GM12801 (cell line): ENCODE measurements around the gene TSPAN18.

Experiments used
- TF ChIP-seq, protein P1 (sequence below): IDR thresholded peaks from one replicate; pipeline ENCODE4 v1.5.1; 2011; ENCODE audit warnings: control low read depth; ENCODE audit not compliant: insufficient read length; ENCODE audit errors: extremely low read depth

TSPAN18 gene

DNA sequence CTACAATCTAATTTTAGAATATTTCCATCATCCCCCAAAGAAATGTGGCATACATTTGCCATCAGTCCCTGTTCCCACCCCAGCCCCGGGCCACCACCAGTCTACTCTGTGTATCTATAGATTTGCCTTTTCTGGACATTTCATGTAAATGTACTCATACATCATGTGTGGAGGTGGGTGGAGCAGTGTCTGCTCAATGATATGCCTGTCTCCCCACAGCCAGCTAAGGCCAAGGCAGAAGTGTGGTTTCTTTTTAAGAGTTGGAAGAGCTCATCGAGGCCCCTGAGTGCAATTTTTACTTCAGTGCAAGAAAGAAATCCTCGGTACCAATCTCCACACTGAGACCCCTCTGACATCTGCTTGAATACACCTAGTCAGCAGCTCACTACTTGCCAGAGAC is 143.4 kb downstream of the TSPAN18 start:
- TF ChIP-seq, protein P1, sequence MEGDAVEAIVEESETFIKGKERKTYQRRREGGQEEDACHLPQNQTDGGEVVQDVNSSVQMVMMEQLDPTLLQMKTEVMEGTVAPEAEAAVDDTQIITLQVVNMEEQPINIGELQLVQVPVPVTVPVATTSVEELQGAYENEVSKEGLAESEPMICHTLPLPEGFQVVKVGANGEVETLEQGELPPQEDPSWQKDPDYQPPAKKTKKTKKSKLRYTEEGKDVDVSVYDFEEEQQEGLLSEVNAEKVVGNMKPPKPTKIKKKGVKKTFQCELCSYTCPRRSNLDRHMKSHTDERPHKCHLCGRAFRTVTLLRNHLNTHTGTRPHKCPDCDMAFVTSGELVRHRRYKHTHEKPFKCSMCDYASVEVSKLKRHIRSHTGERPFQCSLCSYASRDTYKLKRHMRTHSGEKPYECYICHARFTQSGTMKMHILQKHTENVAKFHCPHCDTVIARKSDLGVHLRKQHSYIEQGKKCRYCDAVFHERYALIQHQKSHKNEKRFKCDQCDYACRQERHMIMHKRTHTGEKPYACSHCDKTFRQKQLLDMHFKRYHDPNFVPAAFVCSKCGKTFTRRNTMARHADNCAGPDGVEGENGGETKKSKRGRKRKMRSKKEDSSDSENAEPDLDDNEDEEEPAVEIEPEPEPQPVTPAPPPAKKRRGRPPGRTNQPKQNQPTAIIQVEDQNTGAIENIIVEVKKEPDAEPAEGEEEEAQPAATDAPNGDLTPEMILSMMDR, result no peak

DNA sequence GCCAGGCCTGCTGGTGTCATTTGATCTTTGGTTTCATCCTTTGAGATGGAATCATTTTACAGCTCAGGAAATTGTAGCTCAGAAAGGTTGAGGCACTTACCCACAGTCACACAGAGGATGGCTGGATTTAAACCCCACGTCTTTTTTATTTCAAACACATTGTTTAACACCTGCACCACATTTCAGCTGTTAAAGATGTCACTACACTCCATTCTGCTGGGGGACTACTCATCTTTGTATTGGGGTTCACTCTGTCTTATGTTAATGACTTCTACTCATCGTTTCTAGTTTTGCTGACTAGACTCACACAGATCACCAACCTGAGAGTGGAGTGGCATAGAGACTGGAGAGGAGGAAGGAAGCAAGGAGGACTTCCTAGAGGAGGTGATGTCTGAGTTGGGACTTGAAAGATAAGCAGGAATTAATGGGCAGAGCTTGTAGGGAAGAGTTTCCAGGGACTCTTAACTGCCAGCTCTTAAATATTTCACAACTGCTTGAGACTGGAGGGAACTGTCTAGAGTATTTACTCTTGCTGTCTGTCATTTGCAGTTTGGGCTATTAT is 143.9 kb downstream of the TSPAN18 start:
- TF ChIP-seq, protein P1, result no peak

DNA sequence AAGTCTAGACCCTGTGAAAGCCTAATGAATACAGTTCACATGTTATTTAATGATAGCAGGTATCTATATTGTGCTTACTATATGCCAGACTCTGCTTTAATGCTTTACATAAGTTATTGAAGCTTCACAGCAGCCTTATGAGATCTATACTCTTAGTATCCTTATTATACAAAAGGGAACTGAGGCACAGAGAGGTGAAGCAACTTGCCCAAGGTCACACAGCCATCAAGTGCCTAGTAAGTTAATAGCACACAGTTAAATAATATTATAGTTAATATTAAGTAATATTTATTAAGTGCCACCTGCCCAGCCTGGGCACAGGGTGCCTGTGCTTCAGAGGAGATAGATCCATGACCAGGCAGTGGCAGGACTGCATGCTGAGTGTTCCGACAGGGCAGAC is 145.8 kb downstream of the TSPAN18 start:
- TF ChIP-seq, protein P1, result no peak

DNA sequence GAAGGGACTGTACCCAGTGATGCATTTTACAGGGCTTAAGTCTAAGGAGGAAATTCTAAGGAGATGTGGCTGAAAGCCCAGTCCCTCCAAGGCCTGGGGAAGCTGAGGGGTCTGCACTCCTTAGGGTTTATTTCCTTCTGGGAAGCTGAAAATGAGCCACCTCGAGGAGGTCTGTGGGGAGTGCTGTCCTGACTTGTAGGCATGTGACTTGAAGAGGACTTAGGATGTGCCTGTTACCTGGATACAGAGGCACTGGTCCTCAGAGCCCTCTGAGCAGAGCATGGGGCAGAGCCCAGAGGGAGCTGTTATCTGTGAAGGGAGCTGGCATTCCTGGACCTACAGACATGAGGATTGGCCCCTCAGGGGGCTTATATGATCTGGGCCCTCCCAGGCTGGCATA is 146.8 kb downstream of the TSPAN18 start:
- TF ChIP-seq, protein P1, result no peak

DNA sequence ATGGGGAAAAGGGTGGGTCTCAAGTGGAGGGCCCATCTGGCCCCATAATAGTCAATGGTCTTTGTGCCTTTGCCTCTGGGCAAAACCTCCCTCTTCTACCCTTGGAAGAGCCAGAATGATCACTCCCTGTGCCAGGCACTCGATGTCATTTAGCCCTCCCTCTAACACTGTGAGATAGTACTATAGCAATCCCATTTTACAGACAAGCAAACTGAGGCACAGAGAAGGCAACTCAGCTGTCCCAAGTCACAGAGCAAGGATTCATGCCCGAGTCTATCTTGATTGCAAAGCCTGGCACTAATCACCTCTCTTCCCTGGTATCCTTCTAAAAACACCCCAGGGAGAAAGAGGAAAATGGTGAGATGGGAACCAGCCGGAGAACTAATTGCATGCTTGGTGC is 147.5 kb downstream of the TSPAN18 start:
- TF ChIP-seq, protein P1, result no peak

DNA sequence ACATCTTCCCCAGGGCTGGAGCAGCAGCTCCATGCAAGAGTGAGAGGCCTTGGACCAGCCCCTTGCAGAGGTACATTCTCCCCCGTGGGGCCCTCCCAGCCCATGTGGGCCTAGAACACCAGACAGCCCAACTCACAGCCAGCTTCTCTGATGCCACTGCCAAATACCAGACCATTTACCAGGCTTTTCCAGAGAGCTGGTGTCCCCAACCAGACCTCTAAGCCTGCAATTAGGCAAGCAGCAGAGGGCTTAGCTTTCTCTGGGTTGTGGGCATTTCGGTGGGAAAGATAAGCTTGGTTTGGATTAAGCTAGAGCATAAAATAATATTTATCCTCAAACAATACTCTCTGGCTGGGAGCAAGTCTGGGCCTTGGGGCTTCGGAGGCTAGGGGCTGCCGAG is 148.3 kb downstream of the TSPAN18 start:
- TF ChIP-seq, protein P1, result no peak

DNA sequence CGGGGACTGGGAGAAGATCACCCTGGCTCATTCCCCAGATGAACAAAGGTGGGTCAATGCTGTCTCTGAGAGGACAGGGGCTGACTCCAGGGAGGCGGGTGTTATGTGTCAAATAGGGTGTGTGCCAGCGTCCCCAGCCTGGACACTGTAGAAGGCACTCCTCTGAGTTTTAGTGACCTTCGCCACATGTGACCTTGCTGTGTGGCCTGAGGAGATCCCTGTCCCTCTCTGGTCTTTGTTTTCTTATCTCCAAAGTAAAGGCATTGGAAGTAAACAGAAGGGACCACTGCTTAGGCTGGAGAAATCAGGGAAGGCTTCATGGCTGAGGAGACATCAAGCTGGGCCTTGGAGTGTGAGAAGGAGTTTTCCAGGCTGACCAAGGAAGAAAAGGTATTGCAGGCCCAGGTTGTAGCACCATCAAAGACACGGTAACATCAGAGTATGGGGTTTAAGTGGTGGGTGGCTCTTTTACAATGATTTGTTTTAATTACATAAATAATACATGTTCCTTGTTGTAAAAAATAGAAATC is 149.5 kb downstream of the TSPAN18 start:
- TF ChIP-seq, protein P1, result no peak
